Stimulated activated CD8-positive, alpha-beta memory T cell treated with anti-CD3 and anti-CD28 coated beads, Interleukin-2, amount 100 ng/mL, for 48 hours (primary cell): Measurements from ENCODE around the gene MBOAT2.
A peak's percentile ranks its signal among the peaks of the same experiment; 100 is the strongest.

ENCODE experiments used
- DNase-seq, 2 donors: peaks; one replicate each; pipeline ENCODE4 v3.0.0-alpha.2; 2020; ENCODE audit warnings: low read depth in 2 of 2

Gene MBOAT2

DNA sequence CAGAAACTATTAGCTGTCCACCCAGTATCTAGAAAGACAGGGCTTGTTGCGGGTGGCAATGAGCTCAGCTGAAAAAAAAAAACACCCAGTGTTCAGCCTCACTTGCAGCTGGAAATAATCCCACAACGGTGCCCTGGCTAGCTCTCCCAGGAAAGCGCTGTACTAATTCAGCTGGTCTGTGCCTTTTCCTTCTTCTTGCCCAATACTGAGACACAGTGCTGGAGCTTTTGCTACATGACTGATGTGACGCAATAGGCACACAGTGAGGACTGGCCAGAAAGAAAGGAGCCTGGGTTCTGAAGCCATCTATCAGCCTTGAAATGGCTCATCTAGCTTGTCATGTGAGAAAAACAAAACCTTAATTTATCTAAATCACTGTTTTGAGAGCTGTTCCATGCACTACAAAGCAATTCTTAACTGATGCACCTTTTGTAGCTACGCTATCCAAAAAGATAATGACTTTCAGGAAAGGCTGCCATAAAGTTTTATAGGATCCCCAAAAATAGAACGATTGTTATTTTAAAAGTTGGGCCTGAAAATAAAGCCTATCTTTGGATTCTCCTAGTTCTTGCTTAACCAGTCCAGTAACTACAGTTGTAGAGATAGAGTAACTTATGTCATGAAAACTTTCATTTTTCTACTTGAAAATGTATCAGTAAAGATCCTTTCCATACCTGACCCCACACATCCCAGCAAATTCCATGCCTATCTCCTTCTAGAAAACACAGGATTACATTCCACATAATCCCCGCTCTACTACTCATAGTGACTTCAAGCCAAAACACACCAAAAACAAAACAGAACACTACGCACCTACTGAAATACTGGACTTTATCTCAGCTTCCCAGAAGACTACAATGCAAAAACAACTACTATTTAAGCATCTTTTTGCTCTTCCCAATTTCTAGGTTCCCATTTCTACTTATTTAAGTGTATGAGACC, 181.9 kb downstream of the MBOAT2 start:
- no peak for DNase-seq

DNA sequence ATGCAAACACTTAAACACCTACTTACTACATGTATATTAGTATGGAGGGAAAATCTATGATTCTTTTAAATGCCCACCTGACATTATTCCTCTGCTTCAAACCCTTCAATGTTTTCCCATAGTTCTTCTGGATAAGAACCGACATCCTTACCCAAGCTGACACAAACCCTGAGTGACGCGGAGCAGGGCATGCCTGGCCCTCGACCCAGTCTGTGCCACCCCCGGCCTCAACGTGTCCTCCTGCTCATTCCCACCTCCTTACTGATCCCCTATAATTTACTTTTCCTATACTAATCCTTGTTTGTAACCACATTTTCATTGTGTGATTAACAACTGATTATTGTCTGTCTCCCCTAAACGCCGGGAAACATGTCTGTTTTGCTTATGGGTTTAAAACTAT, 183.5 kb downstream of the MBOAT2 start:
- DNase-seq: no peak

DNA sequence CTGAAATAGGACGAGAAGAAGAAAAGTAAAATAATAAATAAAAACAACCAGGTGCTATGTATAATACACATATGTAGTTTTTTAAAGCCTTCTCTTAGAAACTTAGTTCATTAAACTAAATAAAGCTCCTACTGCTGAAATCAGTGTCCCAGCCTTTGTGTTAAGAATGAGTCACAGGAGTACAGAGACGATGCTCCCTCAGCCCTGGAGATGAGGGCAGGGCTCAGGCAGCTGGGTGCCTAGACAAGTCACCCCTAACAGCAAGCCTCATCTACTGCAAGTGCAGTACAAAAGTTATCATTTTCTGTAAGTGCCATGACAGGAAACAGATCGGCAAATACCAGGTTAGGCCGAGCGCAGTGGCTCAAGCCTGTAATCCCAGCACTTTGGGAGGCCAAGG, 184.3 kb downstream of the MBOAT2 start:
- DNase-seq: no peak

DNA sequence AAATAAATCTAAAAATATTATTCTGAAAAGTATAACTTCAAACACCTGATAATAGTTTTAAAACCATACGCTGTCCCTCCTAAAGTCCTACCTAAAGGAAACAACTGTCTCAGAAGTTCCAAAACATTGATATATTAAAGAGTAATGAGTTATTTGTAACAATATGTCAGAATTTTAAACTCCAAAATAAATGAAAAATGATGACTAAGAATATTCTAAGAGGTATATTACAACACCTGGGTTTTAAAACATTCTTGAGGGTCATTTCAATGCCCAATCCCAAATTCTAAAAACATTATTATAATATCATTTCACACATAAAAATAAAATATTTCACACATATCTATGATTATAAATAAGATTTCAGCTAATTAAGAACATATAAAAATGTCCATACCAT, 186.3 kb downstream of the MBOAT2 start:
- DNase-seq: no peak

DNA sequence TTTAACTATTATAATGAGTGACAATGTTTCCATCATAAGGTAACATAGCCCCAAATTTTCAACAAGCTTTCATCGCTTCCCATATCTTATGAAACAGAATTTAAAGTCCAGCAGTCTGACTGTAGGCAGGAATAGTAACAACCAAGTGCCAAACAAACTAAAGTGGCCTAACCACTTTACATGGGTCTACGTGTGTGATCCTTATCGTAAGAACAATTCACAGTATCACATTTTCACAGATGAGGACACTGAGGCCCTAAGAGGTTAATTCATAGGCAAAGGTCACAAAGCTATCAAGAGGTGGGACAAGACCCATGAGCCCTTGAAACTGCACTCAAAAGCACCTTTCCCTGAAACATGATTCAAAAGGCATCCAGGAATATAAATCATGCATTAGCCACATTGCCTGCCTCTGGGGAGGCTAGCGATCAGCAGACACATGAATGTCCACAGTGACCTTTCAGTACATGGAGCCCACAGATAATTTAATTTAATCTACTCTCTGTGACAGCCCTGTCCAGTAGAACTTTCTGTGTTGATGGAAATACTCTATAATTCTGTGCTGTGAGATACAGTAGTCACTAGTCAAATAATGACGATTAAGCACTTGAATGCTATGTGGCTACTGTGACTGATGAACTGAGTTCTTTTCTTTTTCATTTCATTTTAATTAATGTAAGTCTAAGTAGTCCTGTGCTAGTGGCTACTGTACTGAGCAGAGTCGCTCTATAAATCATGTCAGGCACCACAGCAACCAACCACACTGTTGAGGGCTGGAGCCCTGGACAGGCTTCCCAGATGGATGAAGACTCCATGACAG, 196.4 kb downstream of the MBOAT2 start:
- no peak for DNase-seq

DNA sequence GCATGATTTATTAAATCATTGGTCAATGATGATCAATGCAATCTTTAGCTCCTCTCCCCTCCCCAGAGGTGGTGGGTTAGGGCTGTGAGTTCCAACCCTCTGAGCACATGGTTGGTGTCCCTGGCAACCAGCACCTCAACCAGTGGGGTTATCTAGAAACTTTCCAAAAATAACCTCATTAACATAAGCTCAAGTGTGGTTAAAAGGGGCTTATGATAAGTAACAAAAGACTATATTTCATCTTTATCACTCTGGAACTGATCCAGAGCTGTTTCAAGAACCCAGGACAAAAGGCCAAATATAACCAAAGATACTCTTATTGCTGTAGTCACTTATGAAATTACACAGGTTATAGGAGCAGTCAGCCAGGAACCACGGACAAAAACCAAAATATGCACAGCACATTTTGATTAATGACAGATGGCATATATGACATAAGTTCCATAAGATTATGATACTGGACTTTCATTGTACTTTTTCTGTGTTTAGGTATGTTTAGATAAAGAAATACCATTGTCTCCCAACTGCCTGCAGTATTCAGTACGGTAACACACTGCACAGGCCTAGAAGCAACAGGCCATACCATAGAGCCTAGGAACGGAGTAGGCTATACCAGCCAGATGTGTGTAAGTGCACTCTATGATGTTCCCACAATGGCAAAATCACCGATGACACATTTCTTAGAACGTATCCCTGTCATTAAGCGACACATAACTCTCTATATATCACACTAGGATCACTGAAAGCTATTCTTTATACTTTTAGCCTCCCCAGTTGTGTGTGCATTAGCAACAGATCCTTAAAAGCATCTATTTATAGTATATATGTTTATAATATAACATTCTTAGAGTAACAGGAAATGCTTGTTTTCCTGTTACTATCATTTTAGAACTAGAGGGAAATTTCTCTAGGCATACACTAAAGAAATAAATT, 197.9 kb downstream of the MBOAT2 start:
- no peak for DNase-seq

DNA sequence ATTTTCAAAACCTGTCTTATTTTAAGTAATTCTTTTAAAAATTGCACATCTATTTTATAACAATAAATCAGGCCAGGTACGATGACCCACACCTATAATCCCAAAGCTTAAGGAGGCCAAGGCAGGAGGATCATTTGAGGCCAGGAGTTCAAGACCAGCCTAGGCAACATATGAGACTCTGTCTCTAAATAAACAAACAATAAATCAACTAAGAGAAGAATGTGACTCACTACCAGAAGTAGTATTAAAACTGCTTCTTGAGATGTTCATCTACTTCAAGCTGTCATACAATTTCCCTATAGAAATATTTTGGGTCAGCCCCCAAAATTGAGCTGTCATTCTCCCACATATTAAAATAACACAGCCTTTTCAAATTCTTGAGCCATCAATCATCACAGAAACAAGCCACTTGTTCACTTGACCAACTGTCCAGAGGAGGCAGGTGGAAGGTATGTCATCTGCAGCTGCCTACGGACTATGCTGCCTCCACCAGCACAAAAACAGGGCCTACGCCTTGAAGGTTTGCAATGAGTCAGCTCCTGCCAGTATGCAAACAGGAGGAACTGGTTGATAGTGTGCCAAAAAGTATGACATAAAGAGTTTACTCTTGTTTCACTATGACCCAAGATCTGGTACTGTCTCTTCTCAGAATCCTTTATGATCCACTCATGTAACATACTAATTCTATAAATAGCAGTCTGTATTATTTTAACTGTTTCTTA, 199.7 kb downstream of the MBOAT2 start:
- DNase-seq: peak; percentile 3 to 12

DNA sequence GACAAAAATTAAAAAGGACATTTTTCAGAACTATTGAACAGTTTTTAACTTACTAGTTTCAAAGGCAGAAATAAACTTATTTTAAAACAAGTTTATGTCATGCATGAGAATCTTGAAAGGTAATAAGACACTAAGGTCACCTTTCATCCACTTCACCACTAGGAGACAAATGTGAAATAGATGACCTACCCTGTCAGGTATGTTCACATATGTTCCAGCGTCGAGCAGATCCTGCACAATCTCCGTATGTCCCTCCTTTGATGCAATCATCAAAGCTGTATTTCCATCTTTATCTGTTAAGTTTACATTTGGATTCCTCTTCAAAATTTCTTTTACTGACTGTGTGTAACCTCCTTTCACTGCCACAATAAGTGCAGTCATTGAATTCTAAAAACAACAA, 200.7 kb downstream of the MBOAT2 start:
- no peak for DNase-seq
